B cell (primary cell): ENCODE data around the gene PLA2R1. TPM values are rescaled to one million over a fixed set of nuclear protein-coding genes. Genes with fewer than 3 reads are reported as not detected.

Source experiments
- ATAC-seq: fragments of 200-7000 bp; cut with Tn5 transposase; one replicate; pipeline ENCODE4 v1.10.0; 2021; ENCODE audit warnings: low read depth, mild to moderate bottlenecking, moderate number of reproducible peaks, moderate library complexity
- CTCF ChIA-PET: fragments of 350-600 bp; sonication (Branson Sonifier 250); formaldehyde crosslinking; loops from one replicate; lab custom pipeline; 2021; ENCODE audit warnings: antibody characterized with exemption, inconsistent platforms; lab: Charles Lee
- POLR2A ChIA-PET: fragments of 350-600 bp; sonication (Branson Sonifier 250); formaldehyde crosslinking; loops from one replicate; lab custom pipeline; 2021; ENCODE audit warnings: antibody characterized with exemption; lab: Charles Lee
- DNase-seq: peaks from one replicate; pipeline ENCODE4 v3.0.0; 2013
- H2AFZ ChIP-seq: 2 replicates; pipeline ENCODE4 v1.6.1; 2012; ENCODE audit warnings: mild to moderate bottlenecking, low read depth, low read length; ENCODE audit not compliant: insufficient read depth, poor library complexity, severe bottlenecking
- H3K27ac ChIP-seq, 2 donors: 1 replicate in 1 of 2; 2 replicates in 1 of 2; pipeline ENCODE4 v1.5.1; 2012 to 2013; ENCODE audit warnings: low read length in 2 of 2, mild to moderate bottlenecking in 2 of 2, moderate library complexity in 1 of 2
- H3K27me3 ChIP-seq, 4 experiments: fragments of 200-600 bp in 1 of 4; sonication (generic) in 1 of 4; replicated peaks in 1 of 4; 1 replicate in 2 of 4; 2 replicates in 2 of 4; pipeline versions ENCODE4 v1.6.1 to v1.7.0; 2013 to 2016; ENCODE audit warnings: low read length in 3 of 4, mild to moderate bottlenecking in 2 of 4, mixed read lengths in 1 of 4, moderate library complexity in 1 of 4; ENCODE audit not compliant: insufficient read depth in 4 of 4, control insufficient read depth in 3 of 4; ENCODE audit errors: control extremely low read depth in 1 of 4
- H3K36me3 ChIP-seq, 2 experiments: replicated peaks in 1 of 2; 1 replicate in 1 of 2; 2 replicates in 1 of 2; pipeline versions ENCODE4 v1.6.1 to v1.7.1; 2013; ENCODE audit warnings: low read length in 1 of 2; ENCODE audit not compliant: insufficient read depth in 2 of 2, control insufficient read depth in 1 of 2; ENCODE audit errors: control extremely low read depth in 1 of 2, extremely low read depth in 1 of 2
- H3K4me1 ChIP-seq, 2 donors: fragments of 200-600 bp in 1 of 2; sonication (generic) in 1 of 2; 1 replicate in 1 of 2; 2 replicates in 1 of 2; pipeline versions ENCODE4 v1.5.1 to v1.6.1; 2013 to 2017; ENCODE audit warnings: low read length in 2 of 2; ENCODE audit not compliant: control insufficient read depth in 2 of 2, insufficient read depth in 2 of 2
- H3K4me2 ChIP-seq: replicated peaks from 2 replicates; pipeline ENCODE3; 2012; ENCODE audit warnings: mild to moderate bottlenecking, low read depth, low read length; ENCODE audit not compliant: poor library complexity, severe bottlenecking
- H3K4me3 ChIP-seq, 5 experiments: fragments of 200-600 bp in 1 of 5; sonication (generic) in 1 of 5; 1 replicate in 3 of 5; 2 replicates in 2 of 5; pipeline versions ENCODE4 v1.5.1 to v1.7.0; 2011 to 2016; ENCODE audit warnings: low read length in 4 of 5, mild to moderate bottlenecking in 4 of 5, low read depth in 2 of 5, control low read depth in 1 of 5, moderate library complexity in 1 of 5; ENCODE audit not compliant: insufficient read depth in 1 of 5; ENCODE audit errors: control extremely low read depth in 1 of 5, extremely low read depth in 1 of 5
- H3K79me2 ChIP-seq: fragments of 200-600 bp; sonication (generic); one replicate; pipeline ENCODE4 v1.6.0; 2016; ENCODE audit warnings: low read length; ENCODE audit not compliant: control insufficient read depth, insufficient read depth
- H3K9ac ChIP-seq: fragments of 200-600 bp; sonication (generic); 2 replicates; pipeline ENCODE4 v1.6.1; 2017; ENCODE audit warnings: mild to moderate bottlenecking, low read length, moderate library complexity
- H3K9me3 ChIP-seq, 3 donors: one replicate each; pipeline versions ENCODE4 v1.6.1 to v1.7.1; 2013; ENCODE audit warnings: low read length in 2 of 3; ENCODE audit not compliant: control insufficient read depth in 2 of 3, insufficient read depth in 1 of 3; ENCODE audit errors: control extremely low read depth in 1 of 3
- H4K20me1 ChIP-seq: 2 replicates; pipeline ENCODE4 v1.6.0; 2012; ENCODE audit warnings: mild to moderate bottlenecking, low read length; ENCODE audit not compliant: insufficient read depth, control insufficient read depth, poor library complexity, severe bottlenecking
- H3K27ac Mint-ChIP-seq: one replicate; pipeline ENCODE4 v1.8.0; 2021; ENCODE audit warnings: mixed read lengths
- H3K27me3 Mint-ChIP-seq: one replicate; pipeline ENCODE4 v1.8.0; 2021; ENCODE audit warnings: mixed read lengths
- H3K4me1 Mint-ChIP-seq: one replicate; pipeline ENCODE4 v1.8.0; 2021; ENCODE audit warnings: mixed read lengths
- H3K4me3 Mint-ChIP-seq: one replicate; pipeline ENCODE4 v1.8.0; 2021; ENCODE audit warnings: mixed read lengths
- H3K9me3 Mint-ChIP-seq: one replicate; pipeline ENCODE4 v1.8.0; 2022; ENCODE audit warnings: mixed read lengths; ENCODE audit not compliant: insufficient read depth
- EZH2 ChIP-seq: IDR thresholded peaks from 2 replicates; pipeline ENCODE4 v1.6.1; 2012; ENCODE audit warnings: borderline replicate concordance, low read depth, mild to moderate bottlenecking, moderate library complexity, low read length; ENCODE audit not compliant: insufficient read depth, poor library complexity, severe bottlenecking
- WGBS: methylation state at CpG from one replicate; pipeline ENCODE4 v1.1.5; 2013; ENCODE audit warnings: missing lambda C conversion rate; ENCODE audit not compliant: insufficient coverage; 5-methylcytosine and 5-hydroxymethylcytosine counted together
- intact Hi-C: fragments of 100-400 bp; cut with micrococcal nuclease; formaldehyde crosslinking; loops from one replicate; pipeline ENCODE4 v1.10.0; 2022
- polyA plus RNA-seq: library from polyadenylated mRNA; depleted of rRNA; stranded (reverse); fragments of >200 nt; gene quantifications from 2 replicates; pipeline ENCODE4 v1.2.3, GENCODE V29; 2012
- total RNA-seq, 2 donors: library from RNA; stranded (reverse); fragments of 120-200 nt in 1 of 2; gene quantifications; 1 replicate in 1 of 2; 2 replicates in 1 of 2; pipeline versions ENCODE4 v1.2.3 to v1.2.4, GENCODE V29; 2013 to 2022
- TF ChIP-seq, protein P1 (sequence below): fragments of 200-600 bp; IDR thresholded peaks from one replicate; pipeline ENCODE4 v1.8.0; 2022; ENCODE audit warnings: antibody characterized with exemption, mild to moderate bottlenecking

The PLA2R1 gene
- total and polyA plus RNA-seq, 2 donors (not counting 1 experiment from before 2014, with no cell fraction given) = not detected

GRCh38 chr2:160091381-160091780 lies 29.0 kb upstream of the PLA2R1 start:
- no peaks in the 10 kb centered on the region for H3K4me1 Mint-ChIP-seq
- H3K9me3 Mint-ChIP-seq = peaks cover 11% of the 10 kb centered on the region
- Histone ChIP-seq H3K4me2 (no peak overlapping the region), H3K9me3 (peaks cover 14 to 37% (median 29%) of the 10 kb centered on the region in 3 donors), H3K9ac (no peak overlapping the region), H3K4me1 (no peaks in the 10 kb centered on the region), H3K36me3 (no peaks in the 10 kb centered on the region), H3K79me2 (no peaks in the 10 kb centered on the region), H3K4me3 (no peak overlapping the region), H3K27ac (no peak overlapping the region), H3K27me3 (peaks cover 0 to 6% (median 0%) of the 10 kb centered on the region in 4 experiments), H2AFZ (no peak overlapping the region), H4K20me1 (no peaks in the 10 kb centered on the region)
- H3K4me3 Mint-ChIP-seq = no peak overlapping the region
- POLR2A ChIA-PET = no interaction called here
- intact Hi-C loops = no loop called here
- no peak for TF ChIP-seq EZH2
- TF ChIP-seq, protein P1, sequence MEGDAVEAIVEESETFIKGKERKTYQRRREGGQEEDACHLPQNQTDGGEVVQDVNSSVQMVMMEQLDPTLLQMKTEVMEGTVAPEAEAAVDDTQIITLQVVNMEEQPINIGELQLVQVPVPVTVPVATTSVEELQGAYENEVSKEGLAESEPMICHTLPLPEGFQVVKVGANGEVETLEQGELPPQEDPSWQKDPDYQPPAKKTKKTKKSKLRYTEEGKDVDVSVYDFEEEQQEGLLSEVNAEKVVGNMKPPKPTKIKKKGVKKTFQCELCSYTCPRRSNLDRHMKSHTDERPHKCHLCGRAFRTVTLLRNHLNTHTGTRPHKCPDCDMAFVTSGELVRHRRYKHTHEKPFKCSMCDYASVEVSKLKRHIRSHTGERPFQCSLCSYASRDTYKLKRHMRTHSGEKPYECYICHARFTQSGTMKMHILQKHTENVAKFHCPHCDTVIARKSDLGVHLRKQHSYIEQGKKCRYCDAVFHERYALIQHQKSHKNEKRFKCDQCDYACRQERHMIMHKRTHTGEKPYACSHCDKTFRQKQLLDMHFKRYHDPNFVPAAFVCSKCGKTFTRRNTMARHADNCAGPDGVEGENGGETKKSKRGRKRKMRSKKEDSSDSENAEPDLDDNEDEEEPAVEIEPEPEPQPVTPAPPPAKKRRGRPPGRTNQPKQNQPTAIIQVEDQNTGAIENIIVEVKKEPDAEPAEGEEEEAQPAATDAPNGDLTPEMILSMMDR = no peak
- no peak for ATAC-seq
- peaks cover 12% of the 10 kb centered on the region for H3K27me3 Mint-ChIP-seq
- CTCF ChIA-PET = no interaction called here
- no peak overlapping the region for H3K27ac Mint-ChIP-seq
- DNase-seq = no peak

DNA sequence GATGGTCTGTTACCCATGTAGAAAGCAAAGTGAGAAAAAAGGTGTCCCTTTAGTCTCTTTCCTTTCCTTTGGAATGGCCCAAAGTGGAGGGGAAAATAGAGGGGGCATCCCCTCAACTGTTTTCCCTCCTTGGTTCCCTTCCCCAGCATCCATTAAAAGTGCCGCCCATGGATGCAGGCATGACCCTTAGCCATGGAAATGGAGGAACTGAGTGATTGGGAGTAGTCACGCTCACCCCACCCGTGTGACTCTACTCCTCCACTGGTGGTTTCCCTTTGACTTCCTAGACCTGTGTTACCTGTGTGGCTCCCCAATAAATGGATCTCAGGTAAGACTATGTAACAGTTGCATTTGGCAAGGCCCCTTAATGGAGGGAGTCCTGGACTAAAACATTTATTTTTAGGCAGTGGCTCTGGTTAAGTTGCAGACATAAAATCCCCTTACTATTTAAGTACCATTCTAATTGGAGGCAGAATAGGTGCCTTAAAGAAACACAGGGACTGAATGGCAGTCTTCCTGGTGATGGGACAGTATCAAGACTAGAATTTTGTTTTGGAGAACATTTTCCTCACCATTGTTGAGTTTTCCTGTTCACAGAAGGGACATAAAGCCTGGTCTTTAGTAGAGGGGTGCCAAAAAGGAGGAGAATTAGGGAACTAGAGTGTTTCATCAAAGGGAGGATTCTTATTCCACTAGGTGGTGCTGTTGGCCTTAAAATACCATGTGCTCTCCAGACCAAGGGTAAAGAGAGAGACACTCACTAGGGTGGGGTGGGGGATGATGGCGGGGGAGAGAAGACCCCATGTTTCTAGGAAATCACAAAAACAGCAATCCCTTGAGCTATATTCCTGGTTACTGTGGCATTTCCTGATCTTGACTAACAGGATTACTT lies 25.7 kb upstream of the PLA2R1 start:
- no peak overlapping the region for H3K9ac ChIP-seq
- no peak overlapping the region for H3K4me2 ChIP-seq
- H3K27ac Mint-ChIP-seq = no peak overlapping the region
- peaks cover 12% of the 10 kb centered on the region for H3K9me3 Mint-ChIP-seq
- H3K4me1 ChIP-seq = no peaks in the 10 kb centered on the region
- no peaks in the 10 kb centered on the region for H4K20me1 ChIP-seq
- H3K27me3 ChIP-seq = peaks cover 0 to 6% (median 0%) of the 10 kb centered on the region in 4 experiments
- H3K4me3 Mint-ChIP-seq = no peak overlapping the region
- no peaks in the 10 kb centered on the region for H3K36me3 ChIP-seq
- H3K27me3 Mint-ChIP-seq = peaks cover 9% of the 10 kb centered on the region
- WGBS = no CpG with 5 or more reads among the region's 4 CpGs
- POLR2A ChIA-PET = no interaction called here
- intact Hi-C loops = no loop called here
- TF ChIP-seq EZH2 = no peak
- TF ChIP-seq, protein P1 = no peak
- no peak overlapping the region for H3K27ac ChIP-seq
- peaks cover 14 to 53% (median 41%) of the 10 kb centered on the region in 3 donors for H3K9me3 ChIP-seq
- H3K79me2 ChIP-seq = no peaks in the 10 kb centered on the region
- DNase-seq = peak; percentile 6
- H3K4me3 ChIP-seq = no peak overlapping the region
- ATAC-seq = no peak
- no peak overlapping the region for H2AFZ ChIP-seq
- no peaks in the 10 kb centered on the region for H3K4me1 Mint-ChIP-seq
- CTCF ChIA-PET = no interaction called here
